ENCODE measurements around the gene ARHGEF19.
"Not testable (repeated sequence)": the region's sequence is repeated elsewhere in the genome, so short reads cannot be mapped to it uniquely, and the experiment has no call there.

ARHGEF19 gene

GRCh38 chr1:16219968-16220500, 7.6 kb upstream of the ARHGEF19 start:
- no peak for DNase-seq (ENCODE audit: low spot score)

GRCh38 chr1:16218674-16219071, 6.2 kb upstream of the ARHGEF19 start:
- no peak for DNase-seq (ENCODE audit: low spot score)

- no peak for DNase-seq (ENCODE audit: low spot score)
Measured at GRCh38 chr1:16218014-16218673, 5.7 kb upstream of the ARHGEF19 start.

- peak; percentile 97 for DNase-seq (ENCODE audit: low spot score)
Measured at GRCh38 chr1:16217061-16217785, 4.8 kb upstream of the ARHGEF19 start.

GRCh38 chr1:16215882-16216753, 3.7 kb upstream of the ARHGEF19 start:
- peak; percentile 87 for DNase-seq (ENCODE audit: low spot score)

- DNase-seq (ENCODE audit: low spot score): not testable (repeated sequence)
Measured at GRCh38 chr1:16215240-16215639, 2.8 kb upstream of the ARHGEF19 start.

- not testable (repeated sequence) for DNase-seq (ENCODE audit: low spot score)
Measured at GRCh38 chr1:16213544-16213943, 1.1 kb upstream of the ARHGEF19 start.

GRCh38 chr1:16213013-16213412, 561 bp upstream of the ARHGEF19 start:
- DNase-seq (ENCODE audit: low spot score): no peak

GRCh38 chr1:16211824-16212223, 628 bp downstream of the ARHGEF19 start:
- DNase-seq (ENCODE audit: low spot score): no peak

GRCh38 chr1:16210581-16210980, 1.9 kb downstream of the ARHGEF19 start:
- DNase-seq (ENCODE audit: low spot score): no peak

GRCh38 chr1:16209847-16210407, 2.5 kb downstream of the ARHGEF19 start:
- no peak for DNase-seq (ENCODE audit: low spot score)

GRCh38 chr1:16209132-16209846, 3.2 kb downstream of the ARHGEF19 start:
- DNase-seq (ENCODE audit: low spot score): no peak

- peak; percentile 34 for DNase-seq (ENCODE audit: low spot score)
Measured at GRCh38 chr1:16208270-16208987, 4.0 kb downstream of the ARHGEF19 start.

- DNase-seq (ENCODE audit: low spot score): peak; percentile 5
Measured at GRCh38 chr1:16207318-16208269, 4.9 kb downstream of the ARHGEF19 start.

GRCh38 chr1:16206547-16207317, 5.7 kb downstream of the ARHGEF19 start:
- peak; percentile 93 for DNase-seq (ENCODE audit: low spot score)

- DNase-seq (ENCODE audit: low spot score): no peak
Measured at GRCh38 chr1:16205891-16206546, 6.4 kb downstream of the ARHGEF19 start.

GRCh38 chr1:16205334-16205671, 7.1 kb downstream of the ARHGEF19 start:
- no peak for DNase-seq (ENCODE audit: low spot score)

- DNase-seq (ENCODE audit: low spot score): peak; percentile 43
Measured at GRCh38 chr1:16204634-16205333, 7.7 kb downstream of the ARHGEF19 start.
